H9 (cell line): ENCODE data around the gene ZNF414. TPM values are rescaled to one million over a fixed set of nuclear protein-coding genes. Genes with fewer than 3 reads are reported as not detected.

Experiments
- DNase-seq: peaks from one replicate; pipeline ENCODE4 v3.0.0-alpha.2; 2017
- H2AFZ ChIP-seq: one replicate; pipeline ENCODE4 v1.6.1; 2013; ENCODE audit warnings: mild to moderate bottlenecking, low read length, control low read depth, moderate library complexity
- H2AK5ac ChIP-seq: 2 replicates; pipeline ENCODE4 v1.6.1; 2013; ENCODE audit warnings: low read length, control low read depth, mixed read lengths; ENCODE audit not compliant: insufficient read length
- H2BK120ac ChIP-seq: one replicate; pipeline ENCODE4 v1.6.1; 2013; ENCODE audit warnings: low read depth, mild to moderate bottlenecking, low read length, control low read depth, inconsistent platforms; ENCODE audit not compliant: poor library complexity, severe bottlenecking
- H2BK12ac ChIP-seq: 2 replicates; pipeline ENCODE4 v1.6.1; 2013; ENCODE audit warnings: low read length, control low read depth, mixed read lengths, low read depth; ENCODE audit not compliant: insufficient read length
- H2BK15ac ChIP-seq: 2 replicates; pipeline ENCODE4 v1.6.1; 2013; ENCODE audit warnings: low read depth, low read length, control low read depth
- H2BK20ac ChIP-seq: one replicate; pipeline ENCODE4 v1.6.1; 2013; ENCODE audit warnings: low read depth, mild to moderate bottlenecking, low read length, control low read depth, inconsistent platforms; ENCODE audit not compliant: poor library complexity, severe bottlenecking
- H2BK5ac ChIP-seq: 2 replicates; pipeline ENCODE4 v1.6.1; 2013; ENCODE audit warnings: low read length, control low read depth, mixed read lengths; ENCODE audit not compliant: insufficient read length
- H3K14ac ChIP-seq: 2 replicates; pipeline ENCODE4 v1.6.1; 2013; ENCODE audit warnings: low read length, control low read depth; ENCODE audit not compliant: insufficient read depth
- H3K18ac ChIP-seq: 2 replicates; pipeline ENCODE4 v1.6.1; 2013; ENCODE audit warnings: low read depth, mild to moderate bottlenecking, mixed read lengths, low read length, control low read depth; ENCODE audit not compliant: insufficient read length
- H3K23ac ChIP-seq: 2 replicates; pipeline ENCODE4 v1.6.1; 2013; ENCODE audit warnings: low read length, control low read depth, mixed read lengths, low read depth; ENCODE audit not compliant: insufficient read length
- H3K23me2 ChIP-seq: 2 replicates; pipeline ENCODE4 v1.6.1; 2013; ENCODE audit warnings: low read depth, mild to moderate bottlenecking, mixed read lengths, low read length, control low read depth; ENCODE audit not compliant: insufficient read length, poor library complexity, severe bottlenecking
- H3K27ac ChIP-seq: 2 replicates; pipeline ENCODE4 v1.5.1; 2013; ENCODE audit warnings: low read length, control low read depth, mixed read lengths, low read depth; ENCODE audit not compliant: insufficient read length
- H3K27me3 ChIP-seq: 2 replicates; pipeline ENCODE4 v1.6.1; 2013; ENCODE audit warnings: low read length, control low read depth, inconsistent platforms; ENCODE audit not compliant: insufficient read depth
- H3K4ac ChIP-seq: 2 replicates; pipeline ENCODE4 v1.6.1; 2013; ENCODE audit warnings: low read depth, mild to moderate bottlenecking, control low read depth, inconsistent platforms, low read length, moderate library complexity
- H3K4me1 ChIP-seq: 2 replicates; pipeline ENCODE4 v1.6.1; 2013; ENCODE audit warnings: low read length, control low read depth, inconsistent platforms; ENCODE audit not compliant: insufficient read depth
- H3K4me2 ChIP-seq: 2 replicates; pipeline ENCODE4 v1.6.1; 2013; ENCODE audit warnings: low read length, control low read depth, mixed read lengths; ENCODE audit not compliant: insufficient read length, insufficient read depth
- H3K56ac ChIP-seq: 2 replicates; pipeline ENCODE4 v1.6.1; 2013; ENCODE audit warnings: low read depth, mild to moderate bottlenecking, mixed read lengths, low read length, control low read depth; ENCODE audit not compliant: insufficient read length
- H3K79me1 ChIP-seq: 2 replicates; pipeline ENCODE4 v1.6.1; 2013; ENCODE audit warnings: low read depth, mild to moderate bottlenecking, moderate library complexity, low read length, control low read depth, inconsistent platforms; ENCODE audit not compliant: insufficient read depth, poor library complexity, severe bottlenecking
- H3K79me2 ChIP-seq: 2 replicates; pipeline ENCODE4 v1.6.1; 2013; ENCODE audit warnings: low read length, control low read depth, inconsistent platforms; ENCODE audit not compliant: insufficient read depth
- H3K9ac ChIP-seq: 2 replicates; pipeline ENCODE4 v1.6.1; 2013; ENCODE audit warnings: low read length, control low read depth, mixed read lengths; ENCODE audit not compliant: insufficient read length; ENCODE audit errors: extremely low read depth
- H3K9me3 ChIP-seq: one replicate; pipeline ENCODE4 v1.6.1; 2013; ENCODE audit warnings: low read depth, low read length, inconsistent platforms; ENCODE audit not compliant: control insufficient read depth
- H3T11ph ChIP-seq: one replicate; pipeline ENCODE4 v1.6.1; 2013; ENCODE audit warnings: mild to moderate bottlenecking, low read length, control low read depth, inconsistent platforms
- H4K20me1 ChIP-seq: one replicate; pipeline ENCODE4 v1.6.1; 2013; ENCODE audit not compliant: control insufficient read depth, insufficient read length, insufficient read depth
- H4K5ac ChIP-seq: 2 replicates; pipeline ENCODE4 v1.6.1; 2013; ENCODE audit warnings: low read depth, mild to moderate bottlenecking, mixed read lengths, low read length, control low read depth; ENCODE audit not compliant: insufficient read length
- H4K8ac ChIP-seq: replicated peaks from 2 replicates; pipeline ENCODE4 v1.6.1; 2013; ENCODE audit warnings: low read length, control low read depth, mixed read lengths, low read depth; ENCODE audit not compliant: insufficient read length
- H4K91ac ChIP-seq: 2 replicates; pipeline ENCODE4 v1.6.1; 2013; ENCODE audit warnings: low read depth, mild to moderate bottlenecking, moderate library complexity, mixed read lengths, low read length, control low read depth; ENCODE audit not compliant: insufficient read length
- H3K27ac Mint-ChIP-seq, 3 experiments: 2 replicates in 2 of 3; 3 replicates in 1 of 3; pipeline ENCODE4 v1.8.0; 2020 to 2021; ENCODE audit warnings: mixed read lengths in 3 of 3, mild to moderate bottlenecking in 1 of 3, moderate library complexity in 1 of 3
- H3K27me3 Mint-ChIP-seq: 2 replicates; pipeline ENCODE4 v1.8.0; 2021; ENCODE audit warnings: low read depth, mild to moderate bottlenecking, moderate library complexity, mixed read lengths
- H3K36me3 Mint-ChIP-seq, 3 experiments: 2 replicates in 2 of 3; 3 replicates in 1 of 3; pipeline ENCODE4 v1.8.0; 2020 to 2021; ENCODE audit warnings: low read depth in 3 of 3, mixed read lengths in 3 of 3; ENCODE audit not compliant: insufficient read depth in 1 of 3
- H3K4me1 Mint-ChIP-seq, 2 experiments: 2 replicates each; pipeline ENCODE4 v1.8.0; 2020; ENCODE audit warnings: mixed read lengths in 2 of 2
- H3K4me3 Mint-ChIP-seq, 2 experiments: 2 replicates in 1 of 2; 3 replicates in 1 of 2; pipeline ENCODE4 v1.8.0; 2020 to 2021; ENCODE audit warnings: mild to moderate bottlenecking in 2 of 2, mixed read lengths in 2 of 2, moderate library complexity in 1 of 2
- H3K9me3 Mint-ChIP-seq, 2 experiments: 2 replicates in 1 of 2; 3 replicates in 1 of 2; pipeline ENCODE4 v1.8.0; 2020; ENCODE audit warnings: mild to moderate bottlenecking in 2 of 2, mixed read lengths in 2 of 2, moderate library complexity in 1 of 2
- WGBS: extraction: QIAGEN DNeasy Blood & Tissue Kit; methylation state at CpG from one replicate; pipeline ENCODE4 v1.1.7; 2013; ENCODE audit warnings: missing lambda C conversion rate, low lambda C conversion rate, mixed read lengths; ENCODE audit not compliant: insufficient read length; ENCODE audit errors: extremely low coverage; 5-methylcytosine and 5-hydroxymethylcytosine counted together
- total RNA-seq: library from RNA; stranded (reverse); gene quantifications from 2 replicates; pipeline ENCODE4 v1.2.1, GENCODE V29; 2021
- TF ChIP-seq, protein P1 (sequence below): fragments of 200-600 bp; sonication (generic); conservative IDR thresholded peaks from 3 replicates; pipeline ENCODE4 v1.8.0; 2021; ENCODE audit warnings: antibody characterized with exemption, mild to moderate bottlenecking

Gene ZNF414
- total RNA-seq, 1 experiment from 2014 or later, result 29.3 TPM

DNA sequence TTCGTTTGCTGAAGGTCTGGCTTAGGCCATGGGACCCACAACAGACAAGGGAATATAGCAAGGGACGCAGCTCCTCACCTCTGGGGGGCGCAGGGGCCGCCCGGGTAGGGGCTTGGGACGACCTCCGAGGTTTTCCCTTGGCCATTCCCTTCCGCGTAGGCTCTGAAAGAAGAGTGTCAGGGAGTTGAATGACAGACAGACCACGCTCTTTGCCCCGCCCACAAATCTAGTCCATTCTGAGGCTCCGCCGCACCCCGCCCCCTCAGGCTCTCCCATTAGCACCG is 11.4 kb upstream of the ZNF414 start:
- Mint-ChIP-seq H3K27me3 (peaks cover 3% of the 10 kb centered on the region), H3K4me1 (peaks cover 10 to 19% of the 10 kb centered on the region in 2 experiments), H3K9me3 (no peaks in the 10 kb centered on the region; a peak in 2 of 5 replicates), H3K4me3 (no peak overlapping the region), H3K36me3 (peaks cover 0 to 2% (median 0%) of the 10 kb centered on the region in 3 experiments; a peak in 3 of 7 replicates), H3K27ac (no peak overlapping the region)
- no peaks in the 10 kb centered on the region for H3K79me1 ChIP-seq
- H4K91ac ChIP-seq, result no peak overlapping the region
- no peaks in the 10 kb centered on the region for H3K27me3 ChIP-seq
- H4K20me1 ChIP-seq, result no peaks in the 10 kb centered on the region
- TF ChIP-seq, protein P1, sequence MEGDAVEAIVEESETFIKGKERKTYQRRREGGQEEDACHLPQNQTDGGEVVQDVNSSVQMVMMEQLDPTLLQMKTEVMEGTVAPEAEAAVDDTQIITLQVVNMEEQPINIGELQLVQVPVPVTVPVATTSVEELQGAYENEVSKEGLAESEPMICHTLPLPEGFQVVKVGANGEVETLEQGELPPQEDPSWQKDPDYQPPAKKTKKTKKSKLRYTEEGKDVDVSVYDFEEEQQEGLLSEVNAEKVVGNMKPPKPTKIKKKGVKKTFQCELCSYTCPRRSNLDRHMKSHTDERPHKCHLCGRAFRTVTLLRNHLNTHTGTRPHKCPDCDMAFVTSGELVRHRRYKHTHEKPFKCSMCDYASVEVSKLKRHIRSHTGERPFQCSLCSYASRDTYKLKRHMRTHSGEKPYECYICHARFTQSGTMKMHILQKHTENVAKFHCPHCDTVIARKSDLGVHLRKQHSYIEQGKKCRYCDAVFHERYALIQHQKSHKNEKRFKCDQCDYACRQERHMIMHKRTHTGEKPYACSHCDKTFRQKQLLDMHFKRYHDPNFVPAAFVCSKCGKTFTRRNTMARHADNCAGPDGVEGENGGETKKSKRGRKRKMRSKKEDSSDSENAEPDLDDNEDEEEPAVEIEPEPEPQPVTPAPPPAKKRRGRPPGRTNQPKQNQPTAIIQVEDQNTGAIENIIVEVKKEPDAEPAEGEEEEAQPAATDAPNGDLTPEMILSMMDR, result peak; percentile 75
- H2BK120ac ChIP-seq, result no peak overlapping the region
- no peak overlapping the region for H4K8ac ChIP-seq
- H3K79me2 ChIP-seq, result no peaks in the 10 kb centered on the region
- H3K4me1 ChIP-seq, result peaks cover 3% of the 10 kb centered on the region; the same call in 1 of the 2 replicates
- no peak overlapping the region for H3K4ac ChIP-seq
- H3K23me2 ChIP-seq, result no peaks in the 10 kb centered on the region
- H3K14ac ChIP-seq, result no peak overlapping the region
- no peak overlapping the region for H2AK5ac ChIP-seq
- H3K56ac ChIP-seq, result no peak overlapping the region
- H3K9ac ChIP-seq, result peak overlapping the region; percentile 26
- no peak overlapping the region for H3K23ac ChIP-seq
- no peak for DNase-seq
- WGBS, result no CpG with 5 or more reads among the region's 15 CpGs
- no peak overlapping the region for H4K5ac ChIP-seq
- H3K9me3 ChIP-seq, result no peaks in the 10 kb centered on the region
- H3K27ac ChIP-seq, result no peak overlapping the region
- H3K4me2 ChIP-seq, result peak overlapping the region; percentile 25
- no peak overlapping the region for H2BK20ac ChIP-seq
- no peak overlapping the region for H3T11ph ChIP-seq
- H2AFZ ChIP-seq, result peak overlapping the region; percentile 72
- H2BK12ac ChIP-seq, result no peak overlapping the region
- no peak overlapping the region for H2BK15ac ChIP-seq
- H3K18ac ChIP-seq, result no peak overlapping the region
- H2BK5ac ChIP-seq, result no peak overlapping the region
